Keratinocyte (primary cell): Measurements from ENCODE around the gene COMT.

ENCODE experiments used
- EZH2 ChIP-seq: IDR thresholded peaks from one replicate; pipeline ENCODE4 v1.6.1; 2012; ENCODE audit warnings: inconsistent platforms, mild to moderate bottlenecking, low read length, moderate library complexity
- TF ChIP-seq, protein P1 (sequence below), 3 experiments: IDR thresholded peaks in 1 of 3; conservative IDR thresholded peaks in 1 of 3; optimal IDR thresholded peaks in 1 of 3; 2 replicates in 2 of 3; 3 replicates in 1 of 3; pipeline versions ENCODE3 to v1.5.1; 2011; ENCODE audit warnings: low read length in 3 of 3, mild to moderate bottlenecking in 3 of 3, moderate library complexity in 2 of 3, control low read depth in 1 of 3, inconsistent platforms in 1 of 3; ENCODE audit not compliant: insufficient read depth in 2 of 3; ENCODE audit errors: extremely low read depth in 1 of 3

DNA sequence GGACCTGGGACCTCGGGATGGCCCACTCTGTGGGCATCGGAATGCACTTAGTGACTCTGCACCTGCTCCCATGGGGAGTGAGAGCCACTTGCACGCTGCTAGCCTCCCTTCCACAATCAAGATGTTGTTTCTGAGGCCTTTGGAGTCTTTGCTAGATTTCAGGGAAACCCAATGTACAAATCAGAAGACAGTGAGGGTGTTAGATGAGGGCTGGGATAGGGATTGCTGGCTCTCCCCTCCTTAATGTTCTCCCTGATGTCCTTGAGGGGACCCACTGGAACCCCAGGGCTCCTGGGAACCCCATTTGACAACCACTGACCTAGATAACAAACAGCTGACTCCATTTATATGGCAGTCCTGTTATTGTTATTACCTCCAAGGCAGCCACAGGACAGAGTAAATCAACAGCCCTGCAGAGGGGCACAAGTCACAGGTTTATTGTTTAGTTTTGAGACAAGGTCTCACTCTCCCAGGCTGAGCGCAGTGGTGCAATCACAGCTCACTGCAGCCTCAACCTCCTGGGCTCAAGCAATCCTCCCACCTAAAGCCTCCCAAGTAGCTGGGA lies 31.3 kb upstream of the COMT start:
- TF ChIP-seq, protein P1, sequence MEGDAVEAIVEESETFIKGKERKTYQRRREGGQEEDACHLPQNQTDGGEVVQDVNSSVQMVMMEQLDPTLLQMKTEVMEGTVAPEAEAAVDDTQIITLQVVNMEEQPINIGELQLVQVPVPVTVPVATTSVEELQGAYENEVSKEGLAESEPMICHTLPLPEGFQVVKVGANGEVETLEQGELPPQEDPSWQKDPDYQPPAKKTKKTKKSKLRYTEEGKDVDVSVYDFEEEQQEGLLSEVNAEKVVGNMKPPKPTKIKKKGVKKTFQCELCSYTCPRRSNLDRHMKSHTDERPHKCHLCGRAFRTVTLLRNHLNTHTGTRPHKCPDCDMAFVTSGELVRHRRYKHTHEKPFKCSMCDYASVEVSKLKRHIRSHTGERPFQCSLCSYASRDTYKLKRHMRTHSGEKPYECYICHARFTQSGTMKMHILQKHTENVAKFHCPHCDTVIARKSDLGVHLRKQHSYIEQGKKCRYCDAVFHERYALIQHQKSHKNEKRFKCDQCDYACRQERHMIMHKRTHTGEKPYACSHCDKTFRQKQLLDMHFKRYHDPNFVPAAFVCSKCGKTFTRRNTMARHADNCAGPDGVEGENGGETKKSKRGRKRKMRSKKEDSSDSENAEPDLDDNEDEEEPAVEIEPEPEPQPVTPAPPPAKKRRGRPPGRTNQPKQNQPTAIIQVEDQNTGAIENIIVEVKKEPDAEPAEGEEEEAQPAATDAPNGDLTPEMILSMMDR (optimal IDR thresholded peaks at IDR 0.05 in 1 of 3, IDR thresholded peaks at IDR 0.05 in 1 of 3, conservative IDR thresholded peaks at IDR 0.05 in 1 of 3; ENCODE audit: extremely low read depth in 1 of 3, insufficient read depth in 2 of 3, low read length in 3 of 3), result no peak
- TF ChIP-seq EZH2, result no peak
